ENCODE results near the gene QKI.

The QKI gene

DNA sequence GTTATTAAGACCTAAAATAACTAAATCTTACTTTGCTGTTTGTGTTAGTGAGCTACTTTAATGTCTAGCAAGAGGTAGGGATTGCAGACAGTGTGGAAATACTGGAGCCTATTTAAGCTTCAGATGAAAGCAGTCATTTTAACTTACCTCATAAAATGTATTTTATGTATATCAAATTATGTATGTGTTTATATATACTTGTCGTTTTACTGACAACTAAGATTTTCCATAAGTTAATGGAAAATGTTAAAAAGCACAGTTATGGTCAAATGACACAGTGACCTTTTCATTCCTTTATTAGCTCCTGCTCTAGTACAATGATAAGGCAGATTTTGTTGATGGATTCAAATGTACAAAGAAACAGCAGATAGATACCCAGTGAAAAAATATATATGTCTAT lies 34.6 kb downstream of the QKI start:
- peak in 1 of 2 donors; percentile 17 for DNase-seq (ENCODE audit: low read depth in 2 of 2)
- TF ChIP-seq, protein P1, sequence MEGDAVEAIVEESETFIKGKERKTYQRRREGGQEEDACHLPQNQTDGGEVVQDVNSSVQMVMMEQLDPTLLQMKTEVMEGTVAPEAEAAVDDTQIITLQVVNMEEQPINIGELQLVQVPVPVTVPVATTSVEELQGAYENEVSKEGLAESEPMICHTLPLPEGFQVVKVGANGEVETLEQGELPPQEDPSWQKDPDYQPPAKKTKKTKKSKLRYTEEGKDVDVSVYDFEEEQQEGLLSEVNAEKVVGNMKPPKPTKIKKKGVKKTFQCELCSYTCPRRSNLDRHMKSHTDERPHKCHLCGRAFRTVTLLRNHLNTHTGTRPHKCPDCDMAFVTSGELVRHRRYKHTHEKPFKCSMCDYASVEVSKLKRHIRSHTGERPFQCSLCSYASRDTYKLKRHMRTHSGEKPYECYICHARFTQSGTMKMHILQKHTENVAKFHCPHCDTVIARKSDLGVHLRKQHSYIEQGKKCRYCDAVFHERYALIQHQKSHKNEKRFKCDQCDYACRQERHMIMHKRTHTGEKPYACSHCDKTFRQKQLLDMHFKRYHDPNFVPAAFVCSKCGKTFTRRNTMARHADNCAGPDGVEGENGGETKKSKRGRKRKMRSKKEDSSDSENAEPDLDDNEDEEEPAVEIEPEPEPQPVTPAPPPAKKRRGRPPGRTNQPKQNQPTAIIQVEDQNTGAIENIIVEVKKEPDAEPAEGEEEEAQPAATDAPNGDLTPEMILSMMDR (IDR thresholded peaks at IDR 0.05; ENCODE audit: low read depth, low read length): no peak
- H3K4me3 ChIP-seq (replicated peaks in 1 of 2; ENCODE audit: low read depth in 2 of 2, low read length in 2 of 2): no peak overlapping the region

DNA sequence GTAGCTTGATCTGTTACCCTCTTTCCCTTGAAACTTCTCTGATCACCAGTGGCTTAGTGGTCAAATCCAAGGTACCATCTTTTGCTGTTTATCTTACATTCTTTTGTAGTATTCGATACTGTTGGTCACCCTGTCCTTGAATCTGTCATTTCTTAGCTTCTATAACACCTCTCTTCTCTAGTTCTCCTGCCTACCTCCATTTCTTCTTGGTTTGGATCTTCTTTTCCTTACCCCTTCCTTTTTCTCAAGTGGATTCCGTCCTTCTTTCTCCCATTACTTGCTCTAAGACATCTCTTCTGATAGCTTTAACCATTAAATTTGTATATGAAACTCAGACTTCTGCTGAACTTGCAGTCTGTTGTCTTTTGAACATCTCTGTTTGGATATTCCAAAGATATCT lies 39.9 kb downstream of the QKI start:
- no peak for DNase-seq (ENCODE audit: low read depth in 2 of 2)
- no peak overlapping the region for H3K4me3 ChIP-seq (replicated peaks in 1 of 2; ENCODE audit: low read depth in 2 of 2, low read length in 2 of 2)
- TF ChIP-seq, protein P1 (IDR thresholded peaks at IDR 0.05; ENCODE audit: low read depth, low read length): no peak

GRCh38 chr6:163455552-163455951 lies 41.0 kb downstream of the QKI start:
- no peak overlapping the region for H3K4me3 ChIP-seq (replicated peaks in 1 of 2; ENCODE audit: low read depth in 2 of 2, low read length in 2 of 2)
- DNase-seq (ENCODE audit: low read depth in 2 of 2): peak in 1 of 2 donors; percentile 51
- TF ChIP-seq, protein P1 (IDR thresholded peaks at IDR 0.05; ENCODE audit: low read depth, low read length): no peak

GRCh38 chr6:163457637-163458561 lies 43.4 kb downstream of the QKI start:
- TF ChIP-seq, protein P1 (IDR thresholded peaks at IDR 0.05; ENCODE audit: low read depth, low read length): no peak
- DNase-seq (ENCODE audit: low read depth in 2 of 2): peak; percentile 89 to 96
- no peak overlapping the region for H3K4me3 ChIP-seq (replicated peaks in 1 of 2; ENCODE audit: low read depth in 2 of 2, low read length in 2 of 2)

DNA sequence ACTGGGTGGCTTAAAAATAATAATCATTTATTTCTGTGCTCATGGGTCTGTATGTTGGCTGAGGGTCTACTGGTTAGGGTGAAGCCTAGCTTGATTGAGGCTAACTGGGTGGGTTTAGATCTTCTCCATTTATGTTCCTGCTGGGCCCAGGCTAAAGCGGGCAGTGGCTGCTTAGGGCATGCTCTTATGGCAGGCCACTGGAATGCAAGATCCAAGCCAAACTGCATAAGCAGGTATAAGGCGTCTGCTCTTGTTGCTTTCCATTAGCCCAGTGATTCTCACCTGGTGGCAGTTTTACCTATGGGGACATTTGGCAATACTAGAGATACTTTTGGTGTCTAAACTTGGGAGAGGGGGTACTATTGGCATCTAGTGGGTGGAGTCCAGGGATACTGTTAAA lies 44.5 kb downstream of the QKI start:
- H3K4me3 ChIP-seq (replicated peaks in 1 of 2; ENCODE audit: low read depth in 2 of 2, low read length in 2 of 2): no peak overlapping the region
- no peak for DNase-seq (ENCODE audit: low read depth in 2 of 2)
- TF ChIP-seq, protein P1 (IDR thresholded peaks at IDR 0.05; ENCODE audit: low read depth, low read length): no peak

DNA sequence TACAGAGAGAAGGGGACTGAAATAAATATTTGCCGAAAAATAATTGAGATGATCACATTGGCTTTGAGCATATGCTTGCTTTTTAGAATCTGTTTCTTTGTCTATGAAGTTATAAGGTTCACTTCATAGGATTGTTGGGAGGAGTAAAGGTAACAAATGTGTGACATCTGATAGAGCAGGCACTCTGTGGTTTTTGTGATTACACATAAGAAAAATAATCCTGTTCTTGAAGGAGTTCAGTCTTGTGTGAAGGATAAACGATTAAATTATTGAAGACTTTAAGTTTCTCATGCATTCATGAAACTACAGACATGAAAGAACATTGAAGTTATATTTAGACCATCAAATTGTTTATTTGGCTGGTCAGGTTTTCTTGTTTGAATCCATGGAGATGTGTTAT lies 45.0 kb downstream of the QKI start:
- no peak overlapping the region for H3K4me3 ChIP-seq (replicated peaks in 1 of 2; ENCODE audit: low read depth in 2 of 2, low read length in 2 of 2)
- peak in 1 of 2 donors; percentile 38 for DNase-seq (ENCODE audit: low read depth in 2 of 2)
- TF ChIP-seq, protein P1 (IDR thresholded peaks at IDR 0.05; ENCODE audit: low read depth, low read length): no peak

All from cardiac fibroblast (primary cell).